Measurements from ENCODE around the gene HSD17B12.

Gene HSD17B12

GRCh38 chr11:43736502-43737200 lies 56.1 kb downstream of the HSD17B12 start:
- Histone ChIP-seq H3K36me3 (replicated peaks; ENCODE audit: insufficient read depth, low read length) (peaks cover 3% of the 10 kb centered on the region; the same call in 1 of the 2 replicates), H3K27ac (ENCODE audit: low read length) (no peak overlapping the region), H2AFZ (ENCODE audit: low read length) (no peak overlapping the region), H3K9me2 (replicated peaks; ENCODE audit: insufficient read depth, low read length) (no peaks in the 10 kb centered on the region), H3K4me3 (ENCODE audit: low read length) (no peak overlapping the region), H3K9me3 (replicated peaks; ENCODE audit: insufficient read depth, low read length) (no peaks in the 10 kb centered on the region), H3F3A (ENCODE audit: insufficient read depth, low read length) (peaks cover 20% of the 10 kb centered on the region), H3K9ac (ENCODE audit: low read length) (no peak overlapping the region), H3K27me3 (replicated peaks; ENCODE audit: insufficient read depth, low read length) (no peaks in the 10 kb centered on the region), H3K4me2 (ENCODE audit: low read depth, low read length) (peak overlapping the region; percentile 5; the same call in 1 of the 2 replicates), H3K4me1 (ENCODE audit: low read length) (peaks cover 35% of the 10 kb centered on the region), H4K20me1 (ENCODE audit: insufficient read depth, low read length) (no peaks in the 10 kb centered on the region), H3K79me2 (ENCODE audit: low read length) (peaks cover 76% of the 10 kb centered on the region)
- no peak for DNase-seq
- TF ChIP-seq CTCF (IDR thresholded peaks at IDR 0.05; ENCODE audit: low read length) (no peak), EZH2phosphoT487 (IDR thresholded peaks at IDR 0.05; ENCODE audit: low read length) (no peak), EZH2 (optimal IDR thresholded peaks at IDR 0.05; ENCODE audit: low read depth, low read length) (no peak)

DNA sequence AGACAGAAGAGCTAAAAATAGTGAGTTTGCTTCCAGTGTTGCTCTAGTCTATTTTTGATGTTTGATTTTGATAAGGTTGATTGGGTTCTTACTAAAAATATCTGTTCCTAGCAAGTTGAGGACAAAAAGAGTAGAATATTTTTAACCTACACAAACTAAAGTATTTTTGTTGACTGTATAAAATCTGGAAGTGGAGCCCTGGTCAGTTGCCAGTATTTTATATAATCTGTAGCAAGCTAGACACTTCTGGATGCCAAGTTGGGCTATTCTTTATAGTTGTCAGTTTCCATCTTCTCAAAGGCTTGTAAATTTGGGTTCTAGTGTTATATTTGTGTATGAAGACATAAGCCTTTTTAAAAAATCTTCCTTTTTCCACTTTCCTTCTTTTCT lies 56.7 kb downstream of the HSD17B12 start:
- Histone ChIP-seq H4K20me1 (ENCODE audit: insufficient read depth, low read length) (no peaks in the 10 kb centered on the region), H3K79me2 (ENCODE audit: low read length) (peaks cover 71% of the 10 kb centered on the region), H3K27ac (ENCODE audit: low read length) (no peak overlapping the region), H2AFZ (ENCODE audit: low read length) (no peak overlapping the region), H3K4me3 (ENCODE audit: low read length) (no peak overlapping the region), H3K4me2 (ENCODE audit: low read depth, low read length) (peak overlapping the region; percentile 5; the same call in 1 of the 2 replicates), H3K9ac (ENCODE audit: low read length) (no peak overlapping the region), H3K27me3 (replicated peaks; ENCODE audit: insufficient read depth, low read length) (no peaks in the 10 kb centered on the region), H3K9me2 (replicated peaks; ENCODE audit: insufficient read depth, low read length) (no peaks in the 10 kb centered on the region), H3K4me1 (ENCODE audit: low read length) (peaks cover 35% of the 10 kb centered on the region), H3K9me3 (replicated peaks; ENCODE audit: insufficient read depth, low read length) (no peaks in the 10 kb centered on the region), H3F3A (ENCODE audit: insufficient read depth, low read length) (peaks cover 20% of the 10 kb centered on the region), H3K36me3 (replicated peaks; ENCODE audit: insufficient read depth, low read length) (peaks cover 3% of the 10 kb centered on the region; the same call in 1 of the 2 replicates)
- DNase-seq = no peak
- TF ChIP-seq CTCF (IDR thresholded peaks at IDR 0.05; ENCODE audit: low read length) (no peak), EZH2 (optimal IDR thresholded peaks at IDR 0.05; ENCODE audit: low read depth, low read length) (no peak), EZH2phosphoT487 (IDR thresholded peaks at IDR 0.05; ENCODE audit: low read length) (no peak)

DNA sequence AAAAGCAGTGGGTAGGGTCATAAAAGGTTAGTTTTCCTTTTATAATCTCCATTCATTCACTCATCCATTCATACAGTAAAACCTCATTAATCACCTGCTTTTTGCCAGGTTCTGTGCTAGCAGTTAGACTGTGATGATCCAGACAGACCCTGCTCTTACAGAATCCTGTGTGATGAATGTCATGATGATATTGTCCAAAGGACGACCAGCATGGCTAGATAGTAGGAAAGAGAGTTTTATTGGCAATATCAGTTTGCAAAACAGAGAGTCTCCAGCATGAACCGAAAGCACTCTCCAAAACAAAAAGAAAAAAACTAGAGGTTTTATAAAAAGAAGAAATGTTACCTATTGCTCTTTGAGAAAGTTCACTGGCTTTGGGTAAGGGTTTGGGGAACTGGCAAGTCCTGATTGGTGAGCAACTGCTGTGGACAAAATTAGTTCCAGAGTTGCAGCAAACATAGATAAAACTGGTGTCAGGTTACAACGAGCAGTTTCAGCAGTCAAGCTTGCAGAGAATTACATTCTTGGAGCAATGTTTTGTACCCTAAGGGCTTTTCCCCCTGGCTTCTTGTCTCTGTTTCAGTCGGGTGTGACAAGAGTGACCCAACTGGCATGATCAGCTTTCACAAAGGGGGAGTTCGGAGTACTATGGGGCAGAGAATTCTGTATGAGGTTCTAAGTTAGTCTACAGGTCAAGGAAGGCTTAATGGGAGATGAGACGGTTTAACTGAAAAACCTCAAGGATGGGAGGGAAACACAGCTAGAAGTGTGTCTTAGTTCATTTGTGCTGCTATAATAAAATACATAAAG lies 58.3 kb downstream of the HSD17B12 start:
- peak overlapping the region; percentile 28; the same call in 1 of the 2 replicates for H3K4me3 ChIP-seq (ENCODE audit: low read length)
- TF ChIP-seq CTCF (IDR thresholded peaks at IDR 0.05; ENCODE audit: low read length) (no peak), EZH2 (optimal IDR thresholded peaks at IDR 0.05; ENCODE audit: low read depth, low read length) (no peak)
- no peak overlapping the region for H3K9ac ChIP-seq (ENCODE audit: low read length)
- H3K27ac ChIP-seq (ENCODE audit: low read length) = peak overlapping the region; percentile 45; the same call in 1 of the 2 replicates
- H3K27me3 ChIP-seq (replicated peaks; ENCODE audit: insufficient read depth, low read length) = no peaks in the 10 kb centered on the region
- peaks cover 64% of the 10 kb centered on the region for H3K79me2 ChIP-seq (ENCODE audit: low read length)
- H4K20me1 ChIP-seq (ENCODE audit: insufficient read depth, low read length) = no peaks in the 10 kb centered on the region
- peaks cover 3% of the 10 kb centered on the region; the same call in 1 of the 2 replicates for H3K36me3 ChIP-seq (replicated peaks; ENCODE audit: insufficient read depth, low read length)
- peaks cover 35% of the 10 kb centered on the region for H3K4me1 ChIP-seq (ENCODE audit: low read length)
- DNase-seq = peak; percentile 87
- no peaks in the 10 kb centered on the region for H3K9me2 ChIP-seq (replicated peaks; ENCODE audit: insufficient read depth, low read length)
- H3K4me2 ChIP-seq (ENCODE audit: low read depth, low read length) = peak overlapping the region; percentile 48
- peaks cover 20% of the 10 kb centered on the region for H3F3A ChIP-seq (ENCODE audit: insufficient read depth, low read length)
- H2AFZ ChIP-seq (ENCODE audit: low read length) = no peak overlapping the region
- no peaks in the 10 kb centered on the region for H3K9me3 ChIP-seq (replicated peaks; ENCODE audit: insufficient read depth, low read length)

All from MM.1S (cell line).